Ramos (cell line): Measurements from ENCODE around the gene CXCL17.

ENCODE experiments used
- in situ Hi-C: fragments of 300-500 bp; cut with MboI; formaldehyde crosslinking; loops from one replicate; pipeline ENCODE4 v1.14.3; 2022; ENCODE audit warnings: low sequenced_read_pairs; ENCODE audit not compliant: unreplicated experiment

CXCL17 gene

GRCh38 chr19:42402376-42403116 is 40.2 kb downstream of the CXCL17 start:
- in situ Hi-C loops: no loop called here

- in situ Hi-C loops: no loop called here
Measured at GRCh38 chr19:42401365-42402303, 41.1 kb downstream of the CXCL17 start.

- in situ Hi-C loops: no loop called here
Measured at GRCh38 chr19:42400404-42400803, 42.3 kb downstream of the CXCL17 start.

GRCh38 chr19:42397263-42398166 is 45.2 kb downstream of the CXCL17 start:
- in situ Hi-C loops: no loop called here

GRCh38 chr19:42396381-42397262 is 46.1 kb downstream of the CXCL17 start:
- in situ Hi-C loops: no loop called here

- in situ Hi-C loops: no loop called here
Measured at GRCh38 chr19:42394751-42395150, 48.0 kb downstream of the CXCL17 start.

GRCh38 chr19:42392165-42392564 is 50.6 kb downstream of the CXCL17 start:
- in situ Hi-C loops: no loop called here

GRCh38 chr19:42389899-42390298 is 52.8 kb downstream of the CXCL17 start, which contains the start of gene CNFN:
Gene CNFN (minus strand): TSS chr19:42390297. CDS start chr19:42389037, 1,260 bp downstream.
- in situ Hi-C loops: no loop called here

- in situ Hi-C loops: no loop called here
Measured at GRCh38 chr19:42388851-42389489, 53.8 kb downstream of the CXCL17 start.

GRCh38 chr19:42386974-42387707 is 55.6 kb downstream of the CXCL17 start:
- in situ Hi-C loops: no loop called here

- in situ Hi-C loops: no loop called here
Measured at GRCh38 chr19:42380155-42380554, 62.6 kb downstream of the CXCL17 start.
